ENCODE data around the gene DICER1. TPM values are rescaled to one million over a fixed set of nuclear protein-coding genes. Genes with fewer than 3 reads are reported as not detected.

DICER1 gene, protein sequence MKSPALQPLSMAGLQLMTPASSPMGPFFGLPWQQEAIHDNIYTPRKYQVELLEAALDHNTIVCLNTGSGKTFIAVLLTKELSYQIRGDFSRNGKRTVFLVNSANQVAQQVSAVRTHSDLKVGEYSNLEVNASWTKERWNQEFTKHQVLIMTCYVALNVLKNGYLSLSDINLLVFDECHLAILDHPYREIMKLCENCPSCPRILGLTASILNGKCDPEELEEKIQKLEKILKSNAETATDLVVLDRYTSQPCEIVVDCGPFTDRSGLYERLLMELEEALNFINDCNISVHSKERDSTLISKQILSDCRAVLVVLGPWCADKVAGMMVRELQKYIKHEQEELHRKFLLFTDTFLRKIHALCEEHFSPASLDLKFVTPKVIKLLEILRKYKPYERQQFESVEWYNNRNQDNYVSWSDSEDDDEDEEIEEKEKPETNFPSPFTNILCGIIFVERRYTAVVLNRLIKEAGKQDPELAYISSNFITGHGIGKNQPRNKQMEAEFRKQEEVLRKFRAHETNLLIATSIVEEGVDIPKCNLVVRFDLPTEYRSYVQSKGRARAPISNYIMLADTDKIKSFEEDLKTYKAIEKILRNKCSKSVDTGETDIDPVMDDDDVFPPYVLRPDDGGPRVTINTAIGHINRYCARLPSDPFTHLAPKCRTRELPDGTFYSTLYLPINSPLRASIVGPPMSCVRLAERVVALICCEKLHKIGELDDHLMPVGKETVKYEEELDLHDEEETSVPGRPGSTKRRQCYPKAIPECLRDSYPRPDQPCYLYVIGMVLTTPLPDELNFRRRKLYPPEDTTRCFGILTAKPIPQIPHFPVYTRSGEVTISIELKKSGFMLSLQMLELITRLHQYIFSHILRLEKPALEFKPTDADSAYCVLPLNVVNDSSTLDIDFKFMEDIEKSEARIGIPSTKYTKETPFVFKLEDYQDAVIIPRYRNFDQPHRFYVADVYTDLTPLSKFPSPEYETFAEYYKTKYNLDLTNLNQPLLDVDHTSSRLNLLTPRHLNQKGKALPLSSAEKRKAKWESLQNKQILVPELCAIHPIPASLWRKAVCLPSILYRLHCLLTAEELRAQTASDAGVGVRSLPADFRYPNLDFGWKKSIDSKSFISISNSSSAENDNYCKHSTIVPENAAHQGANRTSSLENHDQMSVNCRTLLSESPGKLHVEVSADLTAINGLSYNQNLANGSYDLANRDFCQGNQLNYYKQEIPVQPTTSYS (N-terminal part only)
- 224 TPM for total RNA-seq

GRCh38 chr14:95157327-95158189 is at the start of gene DICER1:
Gene DICER1 (minus strand): TSS chr14:95157529. CDS start chr14:95133458, 24,071 bp downstream.

Small RNA genes lying within 50 kb of the gene (small RNA-seq; reads per million reads assigned to genes)
- 0.12 reads per million for gene MIR3173 (ENCODE audit: low replicate concordance)

Other genes starting within 250 kb of the DICER1 start
- 3.1 TPM for gene CLMN, start 162.4 kb upstream of the DICER1 start, total RNA-seq